OCI-LY1 (cell line): Measurements from ENCODE around the gene TNS3.

Experiments used
- H2AFZ ChIP-seq: fragments of 200-600 bp; sonication (generic), shearing (Covaris generic); 2 replicates; pipeline ENCODE4 v1.6.0; 2014; ENCODE audit warnings: antibody characterized with exemption, mild to moderate bottlenecking, low read length
- H3F3A ChIP-seq: fragments of 200-600 bp; sonication (generic), shearing (Covaris generic); 2 replicates; pipeline ENCODE4 v1.6.0; 2014; ENCODE audit warnings: mild to moderate bottlenecking, antibody characterized with exemption, low read length, moderate library complexity; ENCODE audit not compliant: insufficient read depth
- H3K27ac ChIP-seq: fragments of 200-600 bp; sonication (generic); 2 replicates; pipeline ENCODE4 v1.5.1; 2014; ENCODE audit warnings: low read length, mixed run types, mild to moderate bottlenecking, low read depth; ENCODE audit not compliant: poor library complexity, severe bottlenecking
- H3K27me3 ChIP-seq: fragments of 200-600 bp; sonication (generic); 2 replicates; pipeline ENCODE4 v1.6.0; 2014; ENCODE audit warnings: antibody characterized with exemption, mild to moderate bottlenecking, low read length, moderate library complexity; ENCODE audit not compliant: insufficient read depth
- H3K36me3 ChIP-seq: fragments of 200-600 bp; sonication (generic); 2 replicates; pipeline ENCODE4 v1.6.1; 2014; ENCODE audit warnings: mild to moderate bottlenecking, antibody characterized with exemption, low read length, moderate library complexity, mixed read lengths; ENCODE audit not compliant: insufficient read depth
- H3K4me1 ChIP-seq: fragments of 200-600 bp; sonication (generic); 2 replicates; pipeline ENCODE4 v1.5.1; 2014; ENCODE audit warnings: mild to moderate bottlenecking, low read length, moderate library complexity; ENCODE audit not compliant: insufficient read depth, severe bottlenecking
- H3K4me2 ChIP-seq: fragments of 200-600 bp; sonication (generic), shearing (Covaris generic); 2 replicates; pipeline ENCODE4 v1.6.1; 2014; ENCODE audit warnings: low read length
- H3K4me3 ChIP-seq: fragments of 200-600 bp; sonication (generic); 2 replicates; pipeline ENCODE4 v1.5.1; 2014; ENCODE audit warnings: low read length, low read depth, mild to moderate bottlenecking, mixed read lengths; ENCODE audit not compliant: poor library complexity, severe bottlenecking
- H3K79me2 ChIP-seq: fragments of 200-600 bp; shearing (Covaris generic); 2 replicates; pipeline ENCODE4 v1.6.1; 2016; ENCODE audit warnings: mixed run types, low read length, mixed read lengths; ENCODE audit not compliant: insufficient read depth
- H3K9ac ChIP-seq: fragments of 200-600 bp; sonication (generic), shearing (Covaris generic); 2 replicates; pipeline ENCODE4 v1.6.1; 2014; ENCODE audit warnings: mild to moderate bottlenecking, low read length, mixed read lengths
- H3K9me2 ChIP-seq: fragments of 200-600 bp; sonication (generic), shearing (Covaris generic); 2 replicates; pipeline ENCODE4 v1.6.1; 2014; ENCODE audit warnings: low read depth, mild to moderate bottlenecking, low read length, mixed read lengths
- H3K9me3 ChIP-seq: fragments of 200-600 bp; shearing (Covaris generic); 2 replicates; pipeline ENCODE4 v1.6.1; 2014; ENCODE audit warnings: low read length, mixed read lengths
- H4K20me1 ChIP-seq: fragments of 200-600 bp; sonication (generic), shearing (Covaris generic); 2 replicates; pipeline ENCODE4 v1.6.0; 2016; ENCODE audit warnings: mild to moderate bottlenecking, low read length; ENCODE audit not compliant: insufficient read depth
- EZH2 ChIP-seq: fragments of 200-600 bp; sonication (generic), shearing (Covaris generic); IDR thresholded peaks from 2 replicates; pipeline ENCODE4 v1.8.0; 2017; ENCODE audit warnings: borderline replicate concordance, mixed run types, mild to moderate bottlenecking, antibody characterized with exemption, low read length, moderate library complexity, mixed read lengths
- TF ChIP-seq, protein P1 (sequence below): fragments of 200-600 bp; sonication (generic), shearing (Covaris generic); IDR thresholded peaks from 2 replicates; pipeline ENCODE4 v1.5.1; 2017; ENCODE audit warnings: mild to moderate bottlenecking, antibody characterized with exemption, low read length, moderate library complexity, mixed read lengths

TNS3 gene

DNA sequence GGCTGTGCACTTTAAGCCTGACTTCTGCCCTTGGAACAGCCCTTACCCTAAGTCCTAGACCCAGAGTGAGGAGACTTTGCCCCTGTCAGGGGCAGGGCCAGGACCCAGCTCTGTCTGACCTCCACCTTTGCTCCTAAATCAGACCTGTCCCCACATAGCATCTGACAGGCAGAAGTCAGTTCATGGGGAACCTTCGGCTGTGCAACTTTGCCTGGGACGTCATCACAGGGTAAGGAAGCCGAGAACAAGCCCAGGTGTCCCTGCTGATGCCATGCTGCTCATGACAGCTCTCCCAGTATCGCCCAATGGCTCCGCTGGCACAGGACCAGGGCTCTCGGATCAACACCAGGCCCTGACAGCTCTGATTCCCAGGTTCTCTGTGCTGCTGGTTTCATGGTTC, 55.4 kb downstream of the TNS3 start:
- no peaks in the 10 kb centered on the region for H3K9me3 ChIP-seq
- H3K4me2 ChIP-seq: no peak overlapping the region
- peaks cover 18% of the 10 kb centered on the region for H3K79me2 ChIP-seq
- H3K36me3 ChIP-seq: peaks cover 80% of the 10 kb centered on the region
- no peaks in the 10 kb centered on the region for H3K9me2 ChIP-seq
- TF ChIP-seq EZH2: no peak
- TF ChIP-seq, protein P1, sequence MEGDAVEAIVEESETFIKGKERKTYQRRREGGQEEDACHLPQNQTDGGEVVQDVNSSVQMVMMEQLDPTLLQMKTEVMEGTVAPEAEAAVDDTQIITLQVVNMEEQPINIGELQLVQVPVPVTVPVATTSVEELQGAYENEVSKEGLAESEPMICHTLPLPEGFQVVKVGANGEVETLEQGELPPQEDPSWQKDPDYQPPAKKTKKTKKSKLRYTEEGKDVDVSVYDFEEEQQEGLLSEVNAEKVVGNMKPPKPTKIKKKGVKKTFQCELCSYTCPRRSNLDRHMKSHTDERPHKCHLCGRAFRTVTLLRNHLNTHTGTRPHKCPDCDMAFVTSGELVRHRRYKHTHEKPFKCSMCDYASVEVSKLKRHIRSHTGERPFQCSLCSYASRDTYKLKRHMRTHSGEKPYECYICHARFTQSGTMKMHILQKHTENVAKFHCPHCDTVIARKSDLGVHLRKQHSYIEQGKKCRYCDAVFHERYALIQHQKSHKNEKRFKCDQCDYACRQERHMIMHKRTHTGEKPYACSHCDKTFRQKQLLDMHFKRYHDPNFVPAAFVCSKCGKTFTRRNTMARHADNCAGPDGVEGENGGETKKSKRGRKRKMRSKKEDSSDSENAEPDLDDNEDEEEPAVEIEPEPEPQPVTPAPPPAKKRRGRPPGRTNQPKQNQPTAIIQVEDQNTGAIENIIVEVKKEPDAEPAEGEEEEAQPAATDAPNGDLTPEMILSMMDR: no peak
- H3K27ac ChIP-seq: no peak overlapping the region
- no peaks in the 10 kb centered on the region for H3K27me3 ChIP-seq
- H3K4me3 ChIP-seq: no peak overlapping the region
- no peak overlapping the region for H2AFZ ChIP-seq
- H3K4me1 ChIP-seq: peaks cover 17% of the 10 kb centered on the region
- H3F3A ChIP-seq: no peaks in the 10 kb centered on the region
- H3K9ac ChIP-seq: no peak overlapping the region
- H4K20me1 ChIP-seq: no peaks in the 10 kb centered on the region

DNA sequence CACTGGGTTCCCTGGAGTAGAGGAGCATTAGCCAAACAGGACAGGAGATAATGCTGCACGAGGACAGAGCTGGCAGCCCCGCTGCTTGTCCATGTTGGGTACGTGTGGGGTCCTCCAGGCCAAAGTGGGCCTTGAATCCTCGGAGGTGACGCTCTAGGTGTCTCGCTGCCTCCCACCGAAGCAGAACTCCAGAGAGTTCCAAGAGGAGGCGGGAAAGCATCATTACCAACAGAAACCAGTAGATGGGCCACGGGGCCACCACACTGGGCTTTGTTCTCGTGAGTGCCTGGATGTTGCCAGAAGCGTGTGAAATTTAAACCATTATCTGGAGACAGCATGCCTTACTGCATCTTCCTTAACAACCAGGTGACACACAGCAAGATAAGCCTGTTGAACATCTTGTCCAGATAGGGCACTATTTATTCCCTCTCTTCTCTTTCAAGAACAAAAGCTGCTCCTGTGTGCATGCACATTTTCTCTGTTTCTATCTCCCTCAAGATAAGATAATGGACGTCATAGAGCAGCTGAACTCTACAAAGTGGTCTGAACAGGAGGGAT, 56.8 kb downstream of the TNS3 start:
- no peak overlapping the region for H3K27ac ChIP-seq
- H3K9ac ChIP-seq: no peak overlapping the region
- peaks cover 16% of the 10 kb centered on the region for H3K4me1 ChIP-seq
- H3K4me2 ChIP-seq: no peak overlapping the region
- H3F3A ChIP-seq: no peaks in the 10 kb centered on the region
- no peaks in the 10 kb centered on the region for H3K27me3 ChIP-seq
- no peaks in the 10 kb centered on the region for H4K20me1 ChIP-seq
- H3K4me3 ChIP-seq: no peak overlapping the region
- H3K36me3 ChIP-seq: peaks cover 91% of the 10 kb centered on the region
- no peaks in the 10 kb centered on the region for H3K9me2 ChIP-seq
- TF ChIP-seq EZH2: no peak
- TF ChIP-seq, protein P1: no peak
- no peaks in the 10 kb centered on the region for H3K9me3 ChIP-seq
- H2AFZ ChIP-seq: no peak overlapping the region
- peaks cover 14% of the 10 kb centered on the region for H3K79me2 ChIP-seq

DNA sequence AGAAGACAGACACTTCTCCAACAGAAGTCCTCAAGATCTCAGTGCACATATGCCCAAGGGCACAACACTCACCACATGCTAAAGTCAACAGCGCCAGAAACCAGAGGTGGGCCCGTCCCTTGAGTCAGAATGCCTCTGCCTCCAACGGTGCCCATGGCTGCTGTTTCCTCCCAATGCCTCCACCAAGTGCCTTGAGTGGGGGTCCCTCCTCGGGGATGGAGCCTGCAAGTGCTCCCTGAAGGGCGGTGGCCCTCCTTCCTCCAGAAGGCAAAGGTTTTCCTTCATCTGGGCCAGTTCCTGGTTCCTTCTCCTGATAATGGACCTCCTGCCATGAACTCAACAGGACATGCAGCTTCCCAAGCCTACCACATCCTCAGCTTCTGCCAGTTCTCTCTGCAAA, 58.5 kb downstream of the TNS3 start:
- H3F3A ChIP-seq: no peaks in the 10 kb centered on the region
- TF ChIP-seq, protein P1: no peak
- no peak for TF ChIP-seq EZH2
- no peak overlapping the region for H2AFZ ChIP-seq
- H3K9ac ChIP-seq: no peak overlapping the region
- H3K27me3 ChIP-seq: no peaks in the 10 kb centered on the region
- no peaks in the 10 kb centered on the region for H4K20me1 ChIP-seq
- no peaks in the 10 kb centered on the region for H3K9me2 ChIP-seq
- H3K9me3 ChIP-seq: no peaks in the 10 kb centered on the region
- 0 out of 2 replicates have a peak, but pooled peaks cover 8% of the 10 kb centered on the region for H3K79me2 ChIP-seq
- H3K4me2 ChIP-seq: no peak overlapping the region
- peaks cover 87% of the 10 kb centered on the region for H3K36me3 ChIP-seq
- H3K4me3 ChIP-seq: no peak overlapping the region
- H3K27ac ChIP-seq: no peak overlapping the region
- no peaks in the 10 kb centered on the region for H3K4me1 ChIP-seq
